Esophagus muscularis mucosa (tissue), 4 donors: ENCODE results near the gene CCDC34.

Experiments used
- CTCF ChIP-seq, 3 experiments: fragments of 200-600 bp in 2 of 3; fragments of 450-650 bp in 1 of 3; sonication (generic) in 2 of 3; IDR thresholded peaks; one replicate each; pipeline ENCODE4 v1.5.1; 2017 to 2019; ENCODE audit warnings: antibody characterized with exemption in 3 of 3, mild to moderate bottlenecking in 2 of 3, moderate library complexity in 1 of 3
- EP300 ChIP-seq: sonication (generic); formaldehyde crosslinking; IDR thresholded peaks from one replicate; pipeline ENCODE4 v1.6.1; 2017; ENCODE audit warnings: antibody characterized with exemption
- POLR2A ChIP-seq: fragments of 450-650 bp; IDR thresholded peaks from one replicate; pipeline ENCODE4 v1.6.1; 2017; ENCODE audit warnings: antibody characterized with exemption, moderate library complexity, mild to moderate bottlenecking, low read depth

GRCh38 chr11:27362749-27363575, at the start of gene CCDC34:
- TF ChIP-seq POLR2A: no peak
- TF ChIP-seq CTCF (IDR thresholded peaks at IDR 0.05): no peak
- no peak for TF ChIP-seq EP300
